SK-N-SH (cell line): ENCODE results near the gene UBE3D.

ENCODE experiments used
- ELF1 ChIP-seq: IDR thresholded peaks from 2 replicates; pipeline ENCODE4 v1.4.0; 2012
- NRF1 ChIP-seq: IDR thresholded peaks from 2 replicates; pipeline ENCODE4 v1.6.1; 2012; ENCODE audit warnings: low read depth, mild to moderate bottlenecking, low read length
- POLR2AphosphoS5 ChIP-seq: IDR thresholded peaks from 2 replicates; pipeline ENCODE4 v1.6.1; 2012; ENCODE audit warnings: low read depth, low read length
- SMC3 ChIP-seq: IDR thresholded peaks from 2 replicates; pipeline ENCODE4 v1.6.1; 2012; ENCODE audit warnings: low read depth, low read length, improper control_type of control experiment
- TF ChIP-seq, protein P1 (sequence below): fragments of 200-600 bp; sonication (generic); IDR thresholded peaks from 2 replicates; pipeline ENCODE4 v1.6.1; 2017; ENCODE audit warnings: antibody characterized with exemption, mild to moderate bottlenecking, moderate library complexity
- TF ChIP-seq, protein P2 (sequence below): fragments of 150-350 bp; IDR thresholded peaks from 2 replicates; pipeline ENCODE4 v1.6.1; 2016; ENCODE audit warnings: mild to moderate bottlenecking, low read depth, low read length
- TF ChIP-seq, protein P3 (sequence below): fragments of 150-350 bp; IDR thresholded peaks from 2 replicates; pipeline ENCODE4 v1.6.1; 2017; ENCODE audit warnings: antibody characterized with exemption, low read length, low read depth, borderline replicate concordance

DNA sequence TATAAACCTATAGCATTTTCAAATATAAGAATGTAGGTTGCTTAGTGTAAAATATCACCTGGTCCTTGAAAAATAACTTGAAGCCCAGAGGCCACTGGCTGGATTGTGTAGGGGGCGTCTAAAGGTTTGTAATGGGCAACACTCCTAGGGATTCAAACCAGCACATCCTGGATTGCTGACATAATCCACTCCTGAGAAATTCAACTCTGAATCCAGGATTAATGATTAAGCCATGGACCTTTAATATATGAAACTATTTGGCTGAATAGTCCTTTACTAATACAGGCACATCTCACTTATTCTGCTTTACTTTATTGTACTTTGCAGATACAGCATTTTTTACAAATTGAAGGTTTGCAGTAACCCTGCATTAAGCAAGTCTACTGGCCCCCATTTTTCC lies 160.8 kb downstream of the UBE3D start:
- TF ChIP-seq, protein P1, sequence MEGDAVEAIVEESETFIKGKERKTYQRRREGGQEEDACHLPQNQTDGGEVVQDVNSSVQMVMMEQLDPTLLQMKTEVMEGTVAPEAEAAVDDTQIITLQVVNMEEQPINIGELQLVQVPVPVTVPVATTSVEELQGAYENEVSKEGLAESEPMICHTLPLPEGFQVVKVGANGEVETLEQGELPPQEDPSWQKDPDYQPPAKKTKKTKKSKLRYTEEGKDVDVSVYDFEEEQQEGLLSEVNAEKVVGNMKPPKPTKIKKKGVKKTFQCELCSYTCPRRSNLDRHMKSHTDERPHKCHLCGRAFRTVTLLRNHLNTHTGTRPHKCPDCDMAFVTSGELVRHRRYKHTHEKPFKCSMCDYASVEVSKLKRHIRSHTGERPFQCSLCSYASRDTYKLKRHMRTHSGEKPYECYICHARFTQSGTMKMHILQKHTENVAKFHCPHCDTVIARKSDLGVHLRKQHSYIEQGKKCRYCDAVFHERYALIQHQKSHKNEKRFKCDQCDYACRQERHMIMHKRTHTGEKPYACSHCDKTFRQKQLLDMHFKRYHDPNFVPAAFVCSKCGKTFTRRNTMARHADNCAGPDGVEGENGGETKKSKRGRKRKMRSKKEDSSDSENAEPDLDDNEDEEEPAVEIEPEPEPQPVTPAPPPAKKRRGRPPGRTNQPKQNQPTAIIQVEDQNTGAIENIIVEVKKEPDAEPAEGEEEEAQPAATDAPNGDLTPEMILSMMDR, result no peak
- no peak for TF ChIP-seq ELF1
- TF ChIP-seq, protein P2, sequence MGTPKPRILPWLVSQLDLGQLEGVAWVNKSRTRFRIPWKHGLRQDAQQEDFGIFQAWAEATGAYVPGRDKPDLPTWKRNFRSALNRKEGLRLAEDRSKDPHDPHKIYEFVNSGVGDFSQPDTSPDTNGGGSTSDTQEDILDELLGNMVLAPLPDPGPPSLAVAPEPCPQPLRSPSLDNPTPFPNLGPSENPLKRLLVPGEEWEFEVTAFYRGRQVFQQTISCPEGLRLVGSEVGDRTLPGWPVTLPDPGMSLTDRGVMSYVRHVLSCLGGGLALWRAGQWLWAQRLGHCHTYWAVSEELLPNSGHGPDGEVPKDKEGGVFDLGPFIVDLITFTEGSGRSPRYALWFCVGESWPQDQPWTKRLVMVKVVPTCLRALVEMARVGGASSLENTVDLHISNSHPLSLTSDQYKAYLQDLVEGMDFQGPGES, result no peak
- no peak for TF ChIP-seq POLR2AphosphoS5
- no peak for TF ChIP-seq NRF1
- TF ChIP-seq, protein P3, sequence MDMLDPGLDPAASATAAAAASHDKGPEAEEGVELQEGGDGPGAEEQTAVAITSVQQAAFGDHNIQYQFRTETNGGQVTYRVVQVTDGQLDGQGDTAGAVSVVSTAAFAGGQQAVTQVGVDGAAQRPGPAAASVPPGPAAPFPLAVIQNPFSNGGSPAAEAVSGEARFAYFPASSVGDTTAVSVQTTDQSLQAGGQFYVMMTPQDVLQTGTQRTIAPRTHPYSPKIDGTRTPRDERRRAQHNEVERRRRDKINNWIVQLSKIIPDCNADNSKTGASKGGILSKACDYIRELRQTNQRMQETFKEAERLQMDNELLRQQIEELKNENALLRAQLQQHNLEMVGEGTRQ, result no peak
- no peak for TF ChIP-seq SMC3
